Measurements from ENCODE around the gene FOXA2. TPM values are rescaled to one million over a fixed set of nuclear protein-coding genes. Genes with fewer than 3 reads are reported as not detected.

The FOXA2 gene
- total and polyA plus RNA-seq, 2 donors (not counting 1 experiment from before 2014, with no cell fraction given), result not detected

- no peak overlapping the region for H2AFZ ChIP-seq (ENCODE audit: insufficient read depth, low read depth, low read length, poor library complexity, severe bottlenecking)
- H3K27me3 Mint-ChIP-seq, result peaks cover 71% of the 10 kb centered on the region
- no peak for ATAC-seq (ENCODE audit: low read depth)
Measured at GRCh38 chr20:22561965-22562577, 22.3 kb downstream of the FOXA2 start.

More at GRCh38 chr20:22561965-22562577, 22.3 kb downstream of the FOXA2 start:
- intact Hi-C loops (cut with micrococcal nuclease), result no loop called here
- no peak for DNase-seq
- no peak overlapping the region for H3K27ac ChIP-seq (ENCODE audit: low read length in 2 of 2)
- no peak overlapping the region for H3K9ac ChIP-seq (ENCODE audit: low read length)
- no peaks in the 10 kb centered on the region for H3K36me3 ChIP-seq (replicated peaks in 1 of 2; ENCODE audit: control extremely low read depth in 1 of 2, control insufficient read depth in 1 of 2, extremely low read depth in 1 of 2, insufficient read depth in 2 of 2, low read length in 1 of 2)
- POLR2A ChIA-PET, result no interaction called here
- H3K4me1 ChIP-seq (ENCODE audit: control insufficient read depth in 2 of 2, insufficient read depth in 2 of 2, low read length in 2 of 2), result no peaks in the 10 kb centered on the region
- 25% methylated on average over 3 of the region's 9 CpGs for WGBS (ENCODE audit: insufficient coverage)
- H3K79me2 ChIP-seq (ENCODE audit: control insufficient read depth, insufficient read depth, low read length), result no peaks in the 10 kb centered on the region
- no peaks in the 10 kb centered on the region for H3K9me3 Mint-ChIP-seq (ENCODE audit: insufficient read depth)
- no peak overlapping the region for H3K4me3 ChIP-seq (ENCODE audit: control extremely low read depth in 1 of 5, extremely low read depth in 1 of 5, insufficient read depth in 1 of 5, low read depth in 2 of 5, low read length in 4 of 5)
- CTCF ChIA-PET, result no interaction called here
- H3K27ac Mint-ChIP-seq, result no peak overlapping the region
- H3K9me3 ChIP-seq (ENCODE audit: control extremely low read depth in 1 of 3, control insufficient read depth in 2 of 3, insufficient read depth in 1 of 3, low read length in 2 of 3), result peaks cover 0 to 6% (median 0%) of the 10 kb centered on the region in 3 donors
- no peak overlapping the region for H3K4me2 ChIP-seq (replicated peaks; ENCODE audit: low read depth, low read length, poor library complexity, severe bottlenecking)
- TF ChIP-seq EZH2 (IDR thresholded peaks at IDR 0.05; ENCODE audit: borderline replicate concordance, insufficient read depth, low read depth, low read length, poor library complexity, severe bottlenecking), result no peak
- no peak for TF ChIP-seq CTCF (IDR thresholded peaks at IDR 0.05)
- H3K27me3 ChIP-seq (replicated peaks in 1 of 4; ENCODE audit: control extremely low read depth in 1 of 4, control insufficient read depth in 3 of 4, insufficient read depth in 4 of 4, low read length in 3 of 4), result peaks cover 0 to 33% (median 25%) of the 10 kb centered on the region in 4 experiments
- H3K4me3 Mint-ChIP-seq, result no peak overlapping the region
- no peaks in the 10 kb centered on the region for H3K4me1 Mint-ChIP-seq
- H4K20me1 ChIP-seq (ENCODE audit: control insufficient read depth, insufficient read depth, low read length, poor library complexity, severe bottlenecking), result no peaks in the 10 kb centered on the region
